NCI-H2227 (cell line): Measurements from ENCODE around the gene RHOA.
"Not testable (repeated sequence)": the region's sequence is repeated elsewhere in the genome, so short reads cannot be mapped to it uniquely, and the experiment has no call there.

ENCODE experiments used
- DNase-seq: peaks from one replicate; lab custom pipeline; 2025; ENCODE audit not compliant: unreplicated experiment; lab: John Stamatoyannopoulos, UW

Gene RHOA

DNA sequence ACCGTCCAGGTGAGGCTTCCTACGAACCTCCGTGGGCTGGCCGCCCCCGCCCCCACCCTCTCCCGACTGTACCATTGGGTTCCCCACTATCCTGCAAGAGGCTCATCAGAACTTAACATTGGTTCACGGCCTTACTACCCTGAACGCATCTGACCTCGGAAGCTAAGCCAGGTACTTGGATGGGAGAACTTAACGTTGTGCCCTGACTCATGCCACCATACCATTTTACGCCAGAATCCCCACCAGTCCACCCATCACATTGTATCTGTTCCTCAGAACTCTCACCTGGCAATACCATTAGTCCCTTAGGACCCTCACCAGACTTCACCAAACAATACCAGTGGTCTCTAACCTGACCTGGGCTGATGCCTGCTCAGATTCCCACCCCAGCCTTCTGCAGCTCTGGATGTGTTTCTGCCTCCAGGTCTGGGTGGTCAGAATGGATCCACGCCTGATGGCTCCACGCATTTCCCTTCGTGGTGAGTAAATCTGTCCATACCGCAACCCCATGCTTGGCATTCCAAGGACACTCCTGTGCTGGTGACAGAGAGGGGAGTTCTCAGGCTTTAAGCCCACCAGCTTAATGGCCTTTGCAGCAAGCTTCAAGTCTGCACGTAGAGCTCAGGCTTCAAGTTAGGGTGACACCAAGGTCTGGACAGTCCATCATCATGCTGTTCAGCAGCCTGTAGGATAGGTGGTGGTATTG is 1.0 kb upstream of the RHOA start:
- DNase-seq: no peak

DNA sequence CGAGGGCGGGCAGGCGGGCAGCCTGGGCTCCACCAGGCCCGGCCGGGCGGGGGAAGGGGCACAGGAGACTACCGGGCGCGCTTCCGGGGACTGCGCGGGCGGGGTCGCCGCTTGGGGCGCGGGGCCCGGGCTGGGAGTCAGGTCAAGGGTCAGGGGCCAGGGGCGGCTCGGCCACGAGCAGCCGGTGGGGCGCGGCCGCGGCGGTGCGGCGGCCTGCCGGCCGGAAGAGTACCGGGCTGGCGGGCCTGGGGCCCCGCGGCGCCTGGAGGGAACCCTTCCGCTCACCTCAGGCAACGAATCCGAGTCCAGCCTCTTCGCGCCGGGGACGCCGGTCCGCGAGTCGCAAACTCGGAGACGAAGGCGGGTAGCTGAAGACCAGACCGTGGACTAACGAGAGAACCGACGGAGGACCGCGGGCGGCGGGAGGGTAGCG is 225 bp downstream of the RHOA start:
- no peak for DNase-seq

DNA sequence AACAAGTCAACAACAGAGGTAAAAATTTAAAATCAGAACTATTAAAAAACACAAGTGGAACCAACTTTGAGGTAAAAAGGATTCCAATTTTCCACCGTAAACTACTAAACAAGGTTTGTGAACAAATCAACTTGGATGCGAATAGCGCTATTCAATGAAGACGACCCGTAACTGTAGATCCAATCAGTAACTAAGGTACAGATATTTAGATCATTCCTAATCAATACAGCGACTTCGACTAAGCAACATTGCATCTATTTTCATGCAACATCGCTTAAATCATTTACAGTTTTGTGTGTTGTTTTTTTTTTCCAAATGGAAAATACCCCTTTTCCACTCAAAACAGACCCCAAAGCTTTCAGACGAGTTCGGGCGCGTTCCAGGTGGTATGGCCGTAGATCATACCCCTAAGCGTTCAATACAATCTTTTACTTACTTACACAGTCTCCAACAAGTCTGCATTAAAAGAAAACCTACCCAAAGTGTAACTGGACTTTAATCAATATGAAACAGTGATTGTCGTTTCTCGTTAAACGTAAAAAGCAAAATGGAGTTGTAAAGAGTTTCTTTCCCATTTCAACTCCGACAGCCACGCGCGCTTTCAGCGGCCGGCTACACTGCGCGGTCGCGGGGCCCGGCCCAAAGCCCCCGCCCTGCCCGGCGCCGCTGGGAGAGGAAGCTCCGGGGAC is 786 bp downstream of the RHOA start:
- DNase-seq: peak; percentile 16

DNA sequence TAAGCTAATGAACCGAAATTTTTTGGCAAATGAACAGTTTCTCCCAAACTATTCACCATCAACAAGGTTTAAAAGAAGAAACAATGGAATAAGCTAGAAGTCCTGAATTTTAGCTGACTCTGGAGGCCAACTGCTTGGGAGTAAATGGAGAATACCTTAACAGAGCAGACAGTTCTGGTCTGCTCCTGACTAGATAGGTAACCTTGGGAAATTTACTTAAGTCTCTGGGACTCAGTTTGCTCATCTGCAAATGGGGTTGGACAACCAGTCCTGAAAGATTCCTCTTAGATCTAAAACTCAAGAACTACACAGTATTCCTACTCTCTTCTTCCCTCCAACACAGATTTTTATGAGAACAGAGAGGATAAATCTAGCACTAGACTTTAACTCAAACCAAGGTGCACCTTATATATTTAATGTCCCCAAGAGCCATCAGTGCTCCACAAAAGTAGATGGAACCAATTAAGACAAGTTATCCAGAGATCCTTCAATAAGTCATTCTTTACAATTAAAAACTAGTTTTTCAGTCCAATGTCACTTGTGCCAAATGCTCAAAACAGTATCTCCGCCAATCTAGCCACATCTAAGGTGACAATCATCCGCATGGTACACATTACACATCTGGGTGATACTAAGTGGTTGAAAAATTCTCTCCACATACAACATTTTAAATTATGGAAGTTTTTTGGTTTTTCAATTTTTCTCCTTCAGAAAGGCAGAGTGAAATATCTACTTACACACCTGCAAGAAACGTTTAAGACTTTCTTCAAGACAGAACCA is 1.5 kb downstream of the RHOA start:
- DNase-seq: no peak

DNA sequence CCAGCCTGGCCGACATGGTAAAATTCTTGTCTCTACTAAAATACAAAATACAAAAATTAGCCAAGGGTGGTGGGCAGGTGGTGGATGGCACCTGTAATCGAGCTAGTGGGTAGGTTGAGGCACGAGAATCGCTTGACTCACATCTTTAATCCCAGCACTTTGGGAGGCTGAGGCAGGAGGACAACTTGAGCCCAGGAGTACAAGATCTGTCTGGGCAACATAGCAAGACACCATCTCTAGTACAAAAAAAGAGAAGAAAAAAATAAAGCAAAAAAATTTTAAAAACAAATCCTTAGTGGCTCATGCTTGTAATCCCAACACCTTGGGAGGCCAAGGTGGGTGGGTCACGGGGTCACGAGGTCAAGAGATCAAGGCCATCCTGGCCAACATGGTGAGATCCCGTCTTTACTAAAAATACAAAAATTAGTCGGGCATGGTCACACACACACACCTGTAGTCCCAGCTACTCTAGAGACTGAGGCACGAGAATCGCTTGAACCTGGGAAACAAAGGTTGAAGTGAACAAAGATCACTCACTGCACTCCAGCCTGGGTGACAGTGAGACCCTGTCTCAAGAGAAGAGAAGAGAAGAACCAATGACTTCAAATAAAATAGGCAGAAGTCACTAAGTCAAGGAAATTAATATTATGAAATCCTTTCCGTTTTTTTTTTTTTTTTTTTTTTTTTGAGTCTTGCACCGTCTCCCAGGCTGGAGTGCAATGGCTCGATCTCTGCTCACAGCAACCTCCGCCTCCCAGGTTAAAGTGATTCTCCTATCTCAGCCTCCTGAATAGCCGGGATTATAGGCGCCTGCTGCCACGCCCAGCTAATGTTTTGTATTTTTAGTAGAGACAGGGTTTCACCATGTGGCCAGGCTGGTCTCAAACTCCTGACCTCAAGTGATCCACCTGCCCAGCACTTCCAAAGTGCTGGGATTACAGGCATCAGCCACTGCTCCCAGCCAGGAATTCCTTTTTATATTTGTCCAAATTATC is 4.9 kb downstream of the RHOA start:
- no peak for DNase-seq

DNA sequence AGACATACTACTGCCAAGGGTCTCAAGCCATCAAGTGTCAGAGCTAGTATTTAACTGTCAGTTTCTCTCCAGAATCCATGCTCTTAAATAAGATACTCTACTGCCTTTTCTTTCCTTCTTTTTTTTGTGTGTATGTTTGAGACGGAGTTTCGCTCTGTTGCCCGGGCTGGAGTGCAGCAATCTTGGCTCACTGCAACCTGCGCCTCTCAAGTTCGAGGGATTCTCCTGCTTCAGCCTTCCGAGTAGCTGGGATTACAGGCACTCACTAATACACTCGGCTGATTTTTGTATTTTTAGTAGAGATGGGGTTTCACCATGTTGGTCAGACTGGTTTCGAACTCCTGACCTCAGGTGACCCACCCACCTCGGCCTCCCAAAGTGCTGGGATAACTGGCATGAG is 6.2 kb downstream of the RHOA start:
- DNase-seq: not testable (repeated sequence)

DNA sequence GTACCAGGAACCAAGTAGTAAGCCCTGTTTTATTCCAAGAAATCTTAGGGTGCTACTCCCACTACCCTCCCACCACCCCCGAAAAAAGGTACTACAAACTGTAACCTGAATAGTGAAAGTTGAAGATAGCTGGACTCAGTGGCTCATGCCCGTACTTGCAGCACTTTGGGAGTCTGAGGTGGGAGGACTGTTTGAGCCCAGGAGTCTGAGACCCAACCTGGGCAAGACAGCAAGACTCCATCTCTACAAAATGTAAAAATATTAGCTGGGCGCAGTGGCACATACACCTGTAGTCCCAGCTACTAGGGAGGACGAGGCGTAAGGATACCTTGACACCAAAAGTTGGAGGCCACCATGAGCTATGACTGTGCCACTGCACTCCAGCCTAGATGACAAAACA is 7.9 kb downstream of the RHOA start:
- DNase-seq: no peak

DNA sequence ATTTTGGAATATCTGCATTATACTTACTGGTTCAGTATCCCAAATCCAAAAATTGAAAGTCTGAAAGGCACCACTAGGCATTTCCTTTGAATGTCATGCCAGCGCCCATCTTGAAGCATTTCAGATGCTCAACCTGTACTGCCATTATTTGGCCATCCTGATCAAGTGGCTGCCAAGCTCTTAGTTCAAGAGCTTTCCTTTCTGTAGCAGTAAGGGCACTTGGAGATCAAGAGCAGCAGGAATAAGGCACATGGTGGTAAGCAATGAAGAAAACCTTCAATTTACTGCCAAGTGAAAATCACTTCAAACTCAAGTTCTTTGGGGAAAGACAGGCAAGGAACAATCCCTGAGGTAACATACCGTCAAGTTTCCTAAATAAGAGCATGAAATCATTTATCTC is 10.0 kb downstream of the RHOA start:
- no peak for DNase-seq

DNA sequence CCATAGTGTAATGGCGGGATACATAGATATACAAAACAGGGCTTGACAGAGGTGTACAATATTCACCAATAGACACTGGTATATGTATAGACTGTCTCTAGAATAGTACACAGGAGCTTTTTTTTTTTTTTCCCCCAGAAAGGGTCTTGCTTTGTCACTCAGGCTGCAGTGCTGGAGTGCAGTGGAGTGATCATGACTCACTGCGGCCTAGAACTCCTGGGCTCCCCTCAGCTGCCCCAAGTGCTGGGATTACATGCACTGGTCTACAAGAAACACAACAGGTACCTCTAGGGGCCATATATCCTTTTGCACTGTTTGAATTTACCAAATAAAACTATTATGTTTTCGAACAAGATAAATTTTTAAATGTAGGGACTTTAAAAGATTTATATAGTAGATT is 12.3 kb downstream of the RHOA start:
- DNase-seq: no peak

DNA sequence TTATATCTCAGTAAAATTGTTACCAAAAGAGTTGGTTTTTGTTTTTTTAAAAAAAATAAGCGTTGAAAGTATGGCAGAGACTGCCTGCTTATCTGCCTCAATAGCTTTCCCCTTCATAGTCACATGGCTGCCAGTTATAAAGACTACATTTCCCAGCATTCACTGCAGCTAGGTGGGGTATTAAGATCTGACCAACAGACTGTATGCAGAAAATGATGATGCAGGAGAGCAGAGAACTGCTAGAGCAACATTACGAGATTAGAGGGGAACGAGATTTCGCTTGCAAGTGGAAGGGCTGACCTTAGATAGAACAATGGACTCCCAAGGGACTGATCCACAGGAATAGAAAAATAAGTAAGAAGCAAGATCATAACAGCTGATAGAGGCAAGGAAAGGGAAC is 14.3 kb downstream of the RHOA start:
- DNase-seq: peak; percentile 24

DNA sequence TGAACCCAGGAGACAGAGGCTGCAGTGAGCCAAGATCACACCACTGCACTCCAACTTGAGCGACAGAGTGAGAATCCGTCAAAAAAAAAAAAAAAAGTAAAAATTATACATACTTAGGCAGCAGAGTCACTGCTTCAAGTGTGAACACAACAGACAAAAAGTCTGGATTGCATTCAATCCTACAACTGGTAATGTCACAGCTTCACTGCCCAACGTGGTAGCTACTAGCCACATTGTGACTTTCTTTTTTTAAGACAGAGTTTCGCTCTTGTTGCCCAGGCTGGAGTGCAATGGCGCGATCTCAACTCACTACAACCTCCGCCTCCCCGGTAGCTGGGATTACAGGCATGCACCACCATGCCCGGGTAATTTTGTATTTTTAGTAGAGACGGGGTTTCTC is 20.5 kb downstream of the RHOA start:
- DNase-seq: not testable (repeated sequence)

DNA sequence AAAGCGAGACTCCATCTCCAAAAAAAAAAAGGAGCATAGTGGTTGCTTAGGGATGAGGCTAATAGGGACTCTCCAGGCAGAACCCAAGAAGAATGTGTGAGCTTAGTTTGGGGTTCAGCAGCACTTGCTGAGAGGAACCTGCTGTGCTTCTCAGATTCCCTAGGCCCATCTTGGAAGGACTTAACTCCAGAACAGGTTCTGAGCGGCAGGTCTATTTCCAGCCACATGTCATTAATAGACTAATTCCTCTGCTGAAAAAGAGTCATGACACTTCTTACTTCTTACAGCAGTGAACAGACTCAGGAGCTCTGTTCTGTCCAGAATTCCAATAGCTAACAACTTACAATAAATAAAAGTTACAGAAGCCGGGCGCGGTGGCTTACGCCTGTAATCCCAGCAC is 22.5 kb downstream of the RHOA start:
- no peak for DNase-seq

DNA sequence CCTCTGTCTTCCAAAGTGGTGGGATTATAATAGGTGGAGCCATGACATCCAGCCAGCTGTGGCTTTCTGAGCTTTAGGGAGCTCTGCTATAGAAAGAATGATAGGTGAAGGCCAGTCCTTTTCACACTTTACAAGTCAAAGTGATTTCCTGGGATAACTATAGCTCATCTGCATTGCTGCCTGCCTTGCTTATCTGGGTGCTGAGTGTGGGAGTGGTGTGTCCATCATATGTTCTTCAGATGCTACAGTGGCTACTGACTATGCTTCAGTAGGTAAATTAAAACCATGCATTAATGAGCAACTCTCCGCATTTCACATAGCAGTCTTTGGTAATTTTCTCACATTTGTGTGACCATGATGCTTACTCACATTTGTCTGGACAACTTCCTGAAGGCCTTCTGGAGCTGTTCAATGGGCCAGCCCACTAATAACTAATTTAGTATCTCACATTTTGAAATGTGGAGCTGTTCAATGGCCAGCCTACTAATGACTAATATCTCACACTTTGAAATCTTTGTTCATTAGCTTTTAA is 23.4 kb downstream of the RHOA start:
- DNase-seq: no peak

DNA sequence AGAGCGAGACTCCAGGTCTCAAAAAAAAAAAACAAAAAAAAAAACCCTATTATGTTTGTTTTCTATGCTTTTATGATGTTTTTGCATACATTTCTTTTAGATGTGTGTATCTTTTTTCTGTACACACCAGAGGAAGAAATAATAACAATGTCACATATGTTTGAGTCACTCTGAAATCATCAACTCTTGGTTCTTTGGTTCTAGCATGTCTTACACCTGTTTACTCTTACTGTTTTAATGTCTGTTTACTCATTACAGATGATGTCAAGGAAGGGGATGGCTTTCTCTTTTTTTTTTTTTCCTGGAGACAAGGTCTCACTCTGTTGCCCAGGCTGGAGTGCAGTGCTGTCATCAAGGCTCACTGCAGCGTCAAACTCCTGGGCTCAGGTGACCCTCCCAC is 24.1 kb downstream of the RHOA start:
- no peak for DNase-seq

DNA sequence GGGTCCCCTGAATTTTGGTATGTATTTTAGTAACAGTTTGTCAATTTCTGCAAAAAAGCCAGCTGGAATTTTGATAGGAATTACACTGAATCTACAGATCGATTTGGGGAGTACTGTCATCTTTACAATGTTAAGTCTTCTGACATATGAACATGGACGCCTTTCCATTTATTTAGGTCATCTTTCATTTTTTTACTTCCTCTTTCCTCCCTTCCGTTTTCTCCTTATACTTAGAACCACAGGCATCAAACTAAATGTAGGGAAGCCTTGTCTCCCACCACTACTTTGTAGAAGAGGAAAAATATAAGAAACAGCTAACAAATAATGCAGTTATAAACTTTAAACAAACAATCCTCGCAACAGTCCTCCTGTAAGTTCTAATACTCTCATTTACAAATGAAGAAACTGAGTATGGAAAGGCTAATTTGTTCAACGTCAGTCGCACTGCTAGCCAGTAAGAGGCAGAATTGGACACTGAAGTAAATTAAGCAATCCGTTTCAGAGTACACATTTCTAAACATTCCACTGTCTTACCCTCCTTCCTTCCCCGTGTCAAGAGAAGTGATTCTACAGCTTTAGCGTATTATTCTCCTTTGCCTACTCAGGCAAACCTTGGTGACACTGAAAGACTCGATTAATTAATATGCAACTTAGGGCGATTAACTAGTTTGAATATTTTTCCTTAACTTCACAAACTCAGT is 25.6 kb downstream of the RHOA start:
- no peak for DNase-seq

DNA sequence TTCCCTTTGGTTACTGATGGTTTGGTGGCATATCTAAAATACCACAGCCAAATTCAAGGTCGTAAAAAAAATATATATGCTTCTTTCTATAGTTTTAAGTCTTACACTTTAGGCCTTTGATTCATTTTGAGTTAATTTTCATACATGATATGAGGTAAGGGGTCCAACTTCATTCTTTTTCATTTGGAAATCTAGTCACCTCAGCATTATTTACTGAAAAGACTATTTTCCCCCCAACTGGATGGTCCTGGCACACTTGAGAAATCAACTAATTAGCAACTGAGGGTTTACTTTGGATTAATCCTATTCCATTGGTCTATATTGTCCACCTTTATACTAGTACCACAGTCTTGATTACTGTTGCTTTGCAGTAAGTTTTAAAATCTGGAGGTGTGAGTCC is 26.2 kb downstream of the RHOA start:
- no peak for DNase-seq

DNA sequence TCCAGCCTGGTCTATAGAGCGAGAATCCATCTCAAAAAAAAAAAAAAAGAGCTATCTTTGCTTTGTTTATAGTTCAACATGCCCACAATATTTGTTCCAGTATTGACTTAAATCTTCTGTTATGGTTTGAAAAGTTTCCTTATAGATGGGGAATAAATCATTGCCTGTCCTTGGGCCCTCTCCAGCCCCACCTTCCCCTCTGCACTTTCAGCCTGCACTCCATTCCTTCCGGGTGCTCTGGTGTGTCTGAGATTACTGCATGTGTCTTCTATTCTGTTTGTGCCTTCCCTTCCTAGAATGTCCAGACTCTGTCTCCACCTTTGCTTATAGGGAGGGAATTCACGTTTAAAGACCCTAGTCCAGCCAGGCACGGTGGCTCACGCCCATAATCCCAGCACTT is 28.4 kb downstream of the RHOA start:
- no peak for DNase-seq

DNA sequence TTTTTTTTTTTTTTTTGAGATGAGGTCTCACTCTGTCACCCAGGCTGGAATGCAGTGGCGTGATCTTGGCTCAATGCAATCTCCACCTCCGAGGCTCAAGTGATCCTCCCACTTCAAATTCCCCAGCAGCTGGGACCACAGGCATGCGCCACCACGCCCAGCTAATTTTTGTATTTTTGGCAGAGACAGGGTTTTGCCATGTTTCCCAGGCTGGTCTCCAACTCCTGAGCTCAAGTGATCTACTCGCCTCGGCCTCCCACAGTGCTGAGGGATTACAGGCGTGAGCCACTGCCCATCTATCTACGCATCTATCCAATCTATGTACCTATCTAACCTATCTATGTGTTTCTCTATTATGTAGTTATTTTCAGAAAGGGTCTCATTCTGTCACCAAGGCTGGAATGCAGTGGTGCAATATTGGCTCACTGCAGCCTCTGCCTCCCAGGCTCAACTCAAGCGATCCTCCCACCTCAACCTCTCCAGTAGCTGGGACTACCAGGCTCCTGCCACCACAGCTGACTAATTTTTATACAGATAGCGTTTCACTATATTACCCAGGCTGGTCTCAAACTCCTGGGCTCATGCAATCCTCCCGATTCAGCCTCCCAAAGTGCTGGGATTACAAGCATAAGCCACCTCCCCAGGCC is 33.4 kb downstream of the RHOA start:
- no peak for DNase-seq

DNA sequence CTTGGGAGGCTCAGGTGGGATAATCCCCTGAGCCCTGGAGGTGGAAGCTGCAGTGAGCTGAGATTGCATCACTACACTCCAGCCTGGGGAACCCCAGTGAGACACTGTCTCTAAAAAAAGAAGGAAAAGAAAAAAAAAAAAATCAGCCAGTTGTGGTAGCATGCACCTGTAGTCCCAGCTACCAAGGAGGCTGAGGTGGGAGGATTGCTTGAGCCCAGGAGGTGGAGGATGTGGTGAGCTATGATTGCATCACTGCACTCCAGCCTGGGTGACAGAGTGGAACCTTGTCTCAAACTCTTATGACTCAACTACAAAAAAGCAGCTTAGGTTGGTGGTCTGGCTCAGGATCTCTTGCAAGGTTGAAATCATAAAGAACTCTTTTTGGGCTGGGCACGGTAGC is 34.3 kb downstream of the RHOA start:
- DNase-seq: no peak

DNA sequence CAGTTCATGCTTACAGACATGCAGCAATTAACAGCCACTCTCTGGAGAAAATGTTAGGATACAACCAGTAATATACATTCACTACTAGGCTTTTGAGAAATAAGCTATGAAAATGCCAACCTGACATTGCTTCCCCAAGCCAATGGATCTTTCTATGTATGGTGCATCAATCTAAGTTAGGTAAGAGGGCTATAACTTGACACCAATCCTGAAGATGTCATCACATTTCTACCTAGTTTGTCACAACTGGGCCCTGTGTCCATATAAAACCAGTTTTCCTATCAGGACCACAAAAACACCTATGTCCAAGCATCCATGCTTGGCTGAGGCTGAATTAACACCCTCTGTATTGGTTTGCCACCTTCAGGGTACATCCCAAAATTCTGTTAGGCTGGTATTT is 39.8 kb downstream of the RHOA start:
- no peak for DNase-seq
